ENCODE measurements around the gene TMA7.

- TF ChIP-seq CTCF (IDR thresholded peaks at IDR 0.05), result no peak
- TF ChIP-seq POLR2A (IDR thresholded peaks at IDR 0.05), result no peak
Measured at GRCh38 chr3:48406443-48407431, 33.3 kb upstream of the TMA7 start.

Measured in sigmoid colon (tissue), 3 donors.